Left lung (tissue), 10 donors: ENCODE results near the gene DRC3. TPM values are rescaled to one million over a fixed set of nuclear protein-coding genes. Genes with fewer than 3 reads are reported as not detected.

ENCODE experiments used
- ATAC-seq: fragments of 200-7000 bp; cut with Tn5 transposase; one replicate; pipeline ENCODE4 v1.9.1; 2020; ENCODE audit warnings: moderate library complexity
- DNase-seq, 4 donors: peaks; one replicate each; pipeline ENCODE4 v3.0.0-alpha.2; 2013 to 2020
- H3K27ac ChIP-seq, 2 donors: fragments of 200-600 bp; sonication (generic) in 1 of 2; one replicate each; pipeline versions ENCODE4 v1.5.0 to v1.8.0; 2020 to 2021
- H3K27me3 ChIP-seq, 2 donors: fragments of 200-600 bp; sonication (generic) in 1 of 2; one replicate each; pipeline versions ENCODE4 v1.5.0 to v1.8.0; 2020 to 2021
- H3K36me3 ChIP-seq, 2 donors: fragments of 200-600 bp; sonication (generic) in 1 of 2; one replicate each; pipeline versions ENCODE4 v1.5.0 to v1.8.0; 2020 to 2021
- H3K4me1 ChIP-seq, 2 donors: fragments of 200-600 bp; one replicate each; pipeline ENCODE4 v1.8.0; 2021
- H3K4me3 ChIP-seq, 2 donors: fragments of 200-600 bp; sonication (generic) in 1 of 2; one replicate each; pipeline versions ENCODE4 v1.5.0 to v1.8.0; 2020 to 2021; ENCODE audit warnings: mild to moderate bottlenecking in 1 of 2
- H3K9me3 ChIP-seq, 2 donors: fragments of 200-600 bp; sonication (generic) in 1 of 2; one replicate each; pipeline versions ENCODE4 v1.5.0 to v1.8.0; 2020 to 2021
- intact Hi-C, 2 donors: fragments of 100-400 bp; cut with DNase I; formaldehyde crosslinking; loops; one replicate each; pipeline versions ENCODE4 v1.11.2 to v1.14.2; 2022
- polyA plus RNA-seq, 6 donors: library from polyadenylated mRNA; unstranded; fragments of 120-200 nt; gene quantifications; one replicate each; pipeline ENCODE4 v1.2.1, GENCODE V29; 2013; ENCODE audit not compliant: insufficient read length in 6 of 6
- total RNA-seq, 2 donors: library from RNA; stranded (reverse); fragmentation: NEBNext Ultra II Directional; extraction: Animal tissue kit (Norgen Biotek cat#: 25700); gene quantifications; one replicate each; pipeline ENCODE4 v1.2.1, GENCODE V29; 2021
- TF ChIP-seq, protein P1 (sequence below), 2 donors: fragments of 200-600 bp; sonication (generic) in 1 of 2; IDR thresholded peaks; one replicate each; pipeline versions ENCODE4 v1.5.0 to v1.8.0; 2021; ENCODE audit warnings: antibody characterized with exemption in 2 of 2
- donor health status: DM: no; HTN: yes; CAD: no.
- donor health status: DM: no; HTN: no; CAD: no.

Gene DRC3
- total and polyA plus RNA-seq, 8 donors, result 3.6 to 22.8 (median 16.4) TPM

DNA sequence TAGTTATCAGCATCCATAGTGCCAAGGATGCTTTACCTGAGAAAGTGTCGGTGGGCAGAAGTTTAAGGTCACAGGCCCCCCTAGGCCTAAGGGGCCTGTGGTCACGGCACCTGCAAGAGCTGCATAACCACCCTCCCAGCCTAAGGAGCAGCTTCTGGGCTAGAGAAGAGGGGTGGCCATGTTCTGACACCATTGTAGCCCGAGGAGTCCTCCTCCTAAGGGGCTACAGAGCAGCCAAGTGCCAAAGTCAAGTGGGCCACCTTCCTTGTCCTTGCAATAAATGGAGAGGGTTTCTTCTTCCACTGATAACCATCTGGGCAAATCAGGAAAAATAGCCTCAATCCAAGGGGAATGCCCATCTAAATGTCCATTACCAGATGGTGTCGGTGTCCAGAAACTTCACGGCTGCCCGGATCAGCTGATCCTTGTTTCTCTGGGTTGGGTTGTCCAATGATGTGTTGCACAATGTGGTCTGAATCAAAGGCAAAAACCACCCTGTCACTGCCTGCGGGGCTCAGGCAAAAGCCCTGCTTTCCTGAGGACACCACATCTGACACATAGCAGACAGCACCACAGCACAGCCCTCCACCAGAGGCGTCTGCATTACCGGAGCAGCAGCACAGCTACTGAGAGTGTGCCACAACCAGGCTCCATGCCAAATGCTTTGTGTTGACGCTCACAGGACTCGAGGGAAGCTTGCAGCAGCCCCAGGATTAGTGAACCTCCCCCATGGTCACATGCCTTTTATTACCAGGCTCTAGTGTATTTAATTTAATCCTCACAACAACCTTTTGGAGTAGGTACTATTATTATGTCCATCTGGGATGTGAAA lies 53.5 kb downstream of the DRC3 start:
- Histone ChIP-seq H3K4me1 (peaks cover 0 to 22% of the 10 kb centered on the region in 2 donors), H3K36me3 (peaks cover 0 to 33% of the 10 kb centered on the region in 2 donors), H3K4me3 (no peak overlapping the region), H3K27ac (peak overlapping the region in 1 of 2 donors; percentile 71), H3K27me3 (no peaks in the 10 kb centered on the region), H3K9me3 (no peaks in the 10 kb centered on the region)
- DNase-seq (peak in 1 of 4 donors; percentile 61), ATAC-seq (peak; percentile 66)
- intact Hi-C loops, result no loop called here
- TF ChIP-seq, protein P1, sequence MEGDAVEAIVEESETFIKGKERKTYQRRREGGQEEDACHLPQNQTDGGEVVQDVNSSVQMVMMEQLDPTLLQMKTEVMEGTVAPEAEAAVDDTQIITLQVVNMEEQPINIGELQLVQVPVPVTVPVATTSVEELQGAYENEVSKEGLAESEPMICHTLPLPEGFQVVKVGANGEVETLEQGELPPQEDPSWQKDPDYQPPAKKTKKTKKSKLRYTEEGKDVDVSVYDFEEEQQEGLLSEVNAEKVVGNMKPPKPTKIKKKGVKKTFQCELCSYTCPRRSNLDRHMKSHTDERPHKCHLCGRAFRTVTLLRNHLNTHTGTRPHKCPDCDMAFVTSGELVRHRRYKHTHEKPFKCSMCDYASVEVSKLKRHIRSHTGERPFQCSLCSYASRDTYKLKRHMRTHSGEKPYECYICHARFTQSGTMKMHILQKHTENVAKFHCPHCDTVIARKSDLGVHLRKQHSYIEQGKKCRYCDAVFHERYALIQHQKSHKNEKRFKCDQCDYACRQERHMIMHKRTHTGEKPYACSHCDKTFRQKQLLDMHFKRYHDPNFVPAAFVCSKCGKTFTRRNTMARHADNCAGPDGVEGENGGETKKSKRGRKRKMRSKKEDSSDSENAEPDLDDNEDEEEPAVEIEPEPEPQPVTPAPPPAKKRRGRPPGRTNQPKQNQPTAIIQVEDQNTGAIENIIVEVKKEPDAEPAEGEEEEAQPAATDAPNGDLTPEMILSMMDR (IDR thresholded peaks at IDR 0.05), result no peak

DNA sequence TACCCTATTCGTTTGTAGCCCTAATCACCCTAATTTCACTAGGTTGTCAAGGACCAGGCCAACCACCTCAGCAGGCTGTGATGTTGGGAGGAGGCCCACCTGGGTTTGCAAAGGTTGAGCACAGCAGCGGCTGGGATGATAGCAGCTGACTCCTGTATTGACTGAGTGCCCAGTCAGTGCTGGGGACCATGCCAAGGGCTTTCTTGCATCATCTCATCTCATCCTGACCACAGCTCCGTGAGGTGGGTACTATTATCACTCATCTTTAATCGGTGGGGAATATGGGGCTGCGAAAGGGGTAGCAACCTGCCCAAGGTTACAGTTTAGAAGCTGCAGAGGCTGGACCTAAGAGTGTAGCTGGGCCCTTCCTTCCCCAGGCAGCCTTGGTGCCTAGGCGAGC lies 54.6 kb downstream of the DRC3 start:
- H3K4me1 ChIP-seq, result peaks cover 0 to 28% of the 10 kb centered on the region in 2 donors
- H3K9me3 ChIP-seq, result no peaks in the 10 kb centered on the region
- H3K4me3 ChIP-seq, result no peak overlapping the region
- TF ChIP-seq, protein P1 (IDR thresholded peaks at IDR 0.05), result no peak
- no peaks in the 10 kb centered on the region for H3K27me3 ChIP-seq
- H3K27ac ChIP-seq, result no peak overlapping the region
- intact Hi-C loops, result no loop called here
- no peak for DNase-seq
- ATAC-seq, result no peak
- H3K36me3 ChIP-seq, result peaks cover 0 to 24% of the 10 kb centered on the region in 2 donors

DNA sequence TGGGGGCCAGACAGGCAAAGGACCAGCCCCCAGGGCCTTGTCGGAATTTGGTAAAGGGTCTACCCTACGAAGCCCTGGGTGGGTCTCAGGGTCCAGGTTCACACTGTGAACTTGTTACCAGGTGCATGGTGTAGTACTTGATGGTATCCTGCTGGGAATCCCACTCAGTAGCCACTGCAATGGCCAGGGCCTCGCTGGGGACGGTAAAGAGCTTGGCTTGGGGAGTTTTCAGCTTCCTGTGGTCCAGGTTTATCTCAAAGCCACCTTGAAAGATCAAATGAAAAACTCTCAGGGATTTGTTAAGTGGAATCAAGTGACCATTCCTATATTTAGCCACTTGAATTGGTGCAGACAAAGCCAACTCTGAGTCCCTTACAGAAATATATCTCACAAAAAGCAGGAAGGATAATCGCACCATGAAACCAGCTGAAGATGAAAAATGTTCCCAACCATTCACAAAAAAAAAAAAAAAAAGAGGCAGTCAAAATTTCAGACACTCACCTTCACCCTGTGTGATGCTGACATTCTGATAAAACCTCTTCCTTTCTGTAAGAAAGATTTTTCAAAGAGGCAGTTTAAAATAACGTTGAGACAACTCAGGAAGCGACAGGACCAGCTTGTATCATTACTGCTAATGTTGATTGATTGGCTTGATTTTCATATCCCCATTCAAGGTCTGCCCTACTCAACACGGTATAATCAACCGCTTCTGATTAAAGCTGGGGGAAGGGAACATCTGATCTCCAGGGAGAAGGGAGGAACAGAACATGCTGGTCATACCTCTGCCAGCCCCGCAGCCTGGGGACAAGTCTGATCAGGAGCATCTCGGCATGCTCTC lies 55.7 kb downstream of the DRC3 start:
- intact Hi-C loops, result no loop called here
- H3K36me3 ChIP-seq, result peaks cover 0 to 24% of the 10 kb centered on the region in 2 donors

DNA sequence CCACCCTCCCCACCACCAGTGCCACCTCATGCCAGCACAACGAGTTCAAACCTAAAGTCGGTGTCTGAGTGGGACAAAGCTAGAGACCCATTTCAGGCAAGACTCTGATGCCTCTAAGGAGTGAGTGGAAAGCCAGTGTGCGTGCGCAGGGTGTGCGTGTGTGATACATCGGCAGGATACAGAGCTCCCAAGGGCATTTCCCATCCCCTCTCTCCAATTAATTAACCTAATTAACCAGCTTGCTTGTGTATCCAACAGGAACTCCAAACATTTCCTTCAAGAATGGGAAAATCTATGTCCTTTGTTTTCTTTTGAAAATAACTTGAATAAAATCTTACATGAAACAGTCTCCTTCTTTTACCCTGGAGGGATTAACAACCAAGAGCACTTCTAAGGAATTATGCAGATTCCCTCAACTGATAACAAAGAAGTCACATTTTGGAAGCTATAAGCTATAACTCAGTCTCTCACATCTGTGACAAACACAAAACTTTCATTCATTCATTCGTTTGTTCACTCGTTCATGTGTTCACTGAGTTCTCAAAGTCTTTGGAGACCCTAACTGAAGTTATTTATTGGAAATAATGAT lies 56.4 kb downstream of the DRC3 start:
- Histone ChIP-seq H3K4me3 (no peak overlapping the region), H3K4me1 (peaks cover 4 to 43% of the 10 kb centered on the region in 2 donors), H3K27ac (no peak overlapping the region), H3K9me3 (no peaks in the 10 kb centered on the region), H3K36me3 (peaks cover 0 to 17% of the 10 kb centered on the region in 2 donors), H3K27me3 (no peaks in the 10 kb centered on the region)
- intact Hi-C loops, result no loop called here
- ATAC-seq (no peak), DNase-seq (no peak)
- TF ChIP-seq, protein P1 (IDR thresholded peaks at IDR 0.05), result no peak

More for the DNA sequence above, 55.7 kb downstream of the DRC3 start:
- no peak overlapping the region for H3K4me3 ChIP-seq
- H3K27me3 ChIP-seq, result no peaks in the 10 kb centered on the region
- H3K27ac ChIP-seq, result no peak overlapping the region
- no peaks in the 10 kb centered on the region for H3K9me3 ChIP-seq
- DNase-seq, result no peak
- peak; percentile 51 for ATAC-seq
- TF ChIP-seq, protein P1 (IDR thresholded peaks at IDR 0.05), result no peak
- peaks cover 4 to 38% of the 10 kb centered on the region in 2 donors for H3K4me1 ChIP-seq
